ENCODE data around the gene A1CF.

A1CF gene

DNA sequence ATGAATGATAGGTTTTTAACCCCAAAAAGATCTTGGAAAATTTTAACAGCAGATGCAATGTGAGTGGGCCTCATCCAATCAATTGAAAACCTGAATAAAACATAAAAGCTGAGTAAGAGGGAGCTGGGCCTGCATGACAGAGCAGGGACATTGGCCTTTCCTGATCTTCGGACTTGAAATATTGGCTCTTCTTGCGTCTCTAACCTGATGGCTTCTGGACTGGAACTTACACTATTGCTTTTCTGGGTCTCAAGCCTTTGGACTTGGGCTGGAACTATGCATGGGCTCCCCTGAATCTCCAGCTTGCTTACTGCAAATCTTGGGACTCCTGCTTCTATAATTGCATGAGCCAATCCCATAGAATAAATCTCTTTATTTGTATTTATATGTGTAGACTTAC lies 9.0 kb downstream of the A1CF start:
- H3K27ac Mint-ChIP-seq, result no peak overlapping the region
- H3K9me3 Mint-ChIP-seq, result no peaks in the 10 kb centered on the region
- H3K4me1 Mint-ChIP-seq, result no peaks in the 10 kb centered on the region
- H3K27me3 Mint-ChIP-seq (ENCODE audit: low read depth), result peaks cover 9% of the 10 kb centered on the region
- no peak overlapping the region for H3K4me3 Mint-ChIP-seq
- H3K36me3 Mint-ChIP-seq (ENCODE audit: low read depth), result no peaks in the 10 kb centered on the region
- TF ChIP-seq, protein P1, sequence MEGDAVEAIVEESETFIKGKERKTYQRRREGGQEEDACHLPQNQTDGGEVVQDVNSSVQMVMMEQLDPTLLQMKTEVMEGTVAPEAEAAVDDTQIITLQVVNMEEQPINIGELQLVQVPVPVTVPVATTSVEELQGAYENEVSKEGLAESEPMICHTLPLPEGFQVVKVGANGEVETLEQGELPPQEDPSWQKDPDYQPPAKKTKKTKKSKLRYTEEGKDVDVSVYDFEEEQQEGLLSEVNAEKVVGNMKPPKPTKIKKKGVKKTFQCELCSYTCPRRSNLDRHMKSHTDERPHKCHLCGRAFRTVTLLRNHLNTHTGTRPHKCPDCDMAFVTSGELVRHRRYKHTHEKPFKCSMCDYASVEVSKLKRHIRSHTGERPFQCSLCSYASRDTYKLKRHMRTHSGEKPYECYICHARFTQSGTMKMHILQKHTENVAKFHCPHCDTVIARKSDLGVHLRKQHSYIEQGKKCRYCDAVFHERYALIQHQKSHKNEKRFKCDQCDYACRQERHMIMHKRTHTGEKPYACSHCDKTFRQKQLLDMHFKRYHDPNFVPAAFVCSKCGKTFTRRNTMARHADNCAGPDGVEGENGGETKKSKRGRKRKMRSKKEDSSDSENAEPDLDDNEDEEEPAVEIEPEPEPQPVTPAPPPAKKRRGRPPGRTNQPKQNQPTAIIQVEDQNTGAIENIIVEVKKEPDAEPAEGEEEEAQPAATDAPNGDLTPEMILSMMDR (IDR thresholded peaks at IDR 0.05; ENCODE audit: unreplicated experiment in 3 of 3), result no peak

DNA sequence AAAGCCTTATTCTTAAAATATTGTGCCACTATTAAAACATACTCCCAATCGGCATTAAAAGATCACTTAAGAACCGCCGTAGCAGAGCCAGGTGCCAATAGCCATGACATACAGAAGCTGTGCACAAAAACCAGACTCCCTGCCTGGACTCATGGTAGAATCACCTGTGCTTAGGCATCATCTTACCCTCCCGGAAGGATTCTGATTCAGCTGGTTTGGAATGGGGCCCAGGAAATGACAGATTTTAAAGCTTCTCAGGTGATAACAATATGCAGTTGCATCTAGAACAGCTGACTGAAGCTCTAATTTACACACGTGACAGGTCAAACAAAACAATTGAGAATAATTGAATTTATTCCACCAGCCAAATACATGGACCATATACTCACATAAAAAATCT lies 10.7 kb downstream of the A1CF start:
- Mint-ChIP-seq H3K36me3 (ENCODE audit: low read depth) (no peaks in the 10 kb centered on the region), H3K4me3 (no peak overlapping the region), H3K27ac (no peak overlapping the region), H3K27me3 (ENCODE audit: low read depth) (peaks cover 4% of the 10 kb centered on the region), H3K9me3 (no peaks in the 10 kb centered on the region), H3K4me1 (no peaks in the 10 kb centered on the region)
- TF ChIP-seq, protein P1 (IDR thresholded peaks at IDR 0.05; ENCODE audit: unreplicated experiment in 3 of 3), result no peak

DNA sequence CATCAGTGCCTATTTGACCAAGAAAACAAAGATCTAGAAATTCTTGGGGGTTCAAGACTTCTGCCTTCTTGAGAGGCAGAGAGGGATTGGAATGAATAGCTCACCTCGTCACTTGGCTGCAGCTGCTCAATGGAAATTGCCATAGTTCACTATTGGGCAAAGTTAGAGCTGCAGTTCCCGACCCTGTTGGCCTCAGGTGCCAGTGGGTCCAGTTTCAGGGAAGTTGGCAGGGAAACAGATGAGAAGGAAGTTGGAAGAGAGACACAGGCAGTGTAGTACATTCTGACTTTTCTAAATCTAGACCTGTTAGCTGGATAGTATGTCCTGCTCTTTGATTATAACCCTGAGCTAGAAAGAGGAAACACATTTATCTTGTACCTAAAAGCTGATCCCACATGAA lies 19.1 kb downstream of the A1CF start:
- no peak overlapping the region for H3K4me3 Mint-ChIP-seq
- TF ChIP-seq, protein P1 (IDR thresholded peaks at IDR 0.05; ENCODE audit: unreplicated experiment in 3 of 3), result no peak
- no peak overlapping the region for H3K27ac Mint-ChIP-seq
- H3K36me3 Mint-ChIP-seq (ENCODE audit: low read depth), result no peaks in the 10 kb centered on the region
- no peaks in the 10 kb centered on the region for H3K9me3 Mint-ChIP-seq
- no peaks in the 10 kb centered on the region for H3K4me1 Mint-ChIP-seq
- H3K27me3 Mint-ChIP-seq (ENCODE audit: low read depth), result peaks cover 9% of the 10 kb centered on the region

DNA sequence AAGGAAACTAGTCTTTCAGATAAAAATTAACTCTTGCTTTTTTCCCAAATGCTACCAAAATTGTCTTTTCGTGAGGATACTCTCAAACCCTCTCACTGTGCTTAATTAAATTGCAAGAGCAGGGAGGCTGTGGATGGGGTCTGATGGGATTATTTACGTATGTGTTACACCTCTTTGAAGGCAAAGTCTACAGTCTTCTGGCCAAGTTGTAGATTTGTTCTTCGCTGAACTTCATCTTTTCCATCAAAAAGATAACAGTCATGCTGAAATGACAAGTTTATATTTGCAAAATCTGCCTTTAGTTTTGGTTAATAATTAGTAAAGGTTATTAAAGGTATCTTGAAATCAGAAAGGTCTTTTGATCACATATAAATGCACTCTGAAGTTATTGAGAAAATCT lies 22.7 kb downstream of the A1CF start:
- peaks cover 3% of the 10 kb centered on the region for H3K27me3 Mint-ChIP-seq (ENCODE audit: low read depth)

DNA sequence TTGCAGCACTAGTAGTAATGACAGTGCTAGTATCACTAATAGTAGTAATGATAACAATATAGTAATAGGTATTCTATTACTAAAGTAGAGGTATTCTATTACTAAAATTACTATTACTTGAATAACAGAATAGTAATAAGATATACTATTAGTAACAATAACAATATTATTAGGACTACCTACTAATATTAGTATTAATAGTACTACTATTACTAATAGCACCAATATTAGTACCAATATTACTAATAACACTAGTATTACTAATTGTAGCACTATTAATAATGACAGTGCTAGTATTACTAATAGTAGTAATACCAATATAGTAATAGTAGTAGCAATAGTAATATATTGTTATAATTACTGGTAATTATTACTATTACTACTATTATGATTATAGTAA lies 24.1 kb downstream of the A1CF start:
- Mint-ChIP-seq H3K27ac (no peak overlapping the region), H3K9me3 (no peaks in the 10 kb centered on the region), H3K4me3 (no peak overlapping the region), H3K27me3 (ENCODE audit: low read depth) (peaks cover 3% of the 10 kb centered on the region), H3K4me1 (no peaks in the 10 kb centered on the region), H3K36me3 (ENCODE audit: low read depth) (no peaks in the 10 kb centered on the region)
- TF ChIP-seq, protein P1 (IDR thresholded peaks at IDR 0.05; ENCODE audit: unreplicated experiment in 3 of 3), result no peak

More for the DNA sequence above, 22.7 kb downstream of the A1CF start:
- Mint-ChIP-seq H3K36me3 (ENCODE audit: low read depth) (no peaks in the 10 kb centered on the region), H3K9me3 (no peaks in the 10 kb centered on the region), H3K27ac (no peak overlapping the region), H3K4me1 (no peaks in the 10 kb centered on the region), H3K4me3 (no peak overlapping the region)
- TF ChIP-seq, protein P1 (IDR thresholded peaks at IDR 0.05; ENCODE audit: unreplicated experiment in 3 of 3), result no peak

DNA sequence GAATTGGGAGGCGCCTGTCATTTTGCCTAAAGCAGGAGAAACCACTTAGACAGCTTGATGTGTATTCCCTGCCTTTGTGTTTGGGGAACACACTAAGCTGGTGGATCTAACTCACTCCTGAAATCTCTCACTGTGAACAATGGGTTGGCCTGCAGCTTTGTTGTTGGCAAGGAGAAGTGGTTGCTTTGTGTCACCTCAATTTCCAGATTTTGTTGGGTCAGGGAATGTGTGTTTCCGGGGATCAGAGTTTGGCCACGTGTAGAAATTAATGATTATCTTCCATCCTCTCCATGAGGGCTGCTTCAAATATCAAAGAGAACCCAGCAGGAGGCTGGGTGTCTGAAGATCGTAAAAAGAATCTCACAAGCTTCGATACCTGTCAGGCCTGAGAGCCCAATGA lies 27.8 kb downstream of the A1CF start:
- H3K4me3 Mint-ChIP-seq, result no peak overlapping the region
- H3K27me3 Mint-ChIP-seq (ENCODE audit: low read depth), result no peaks in the 10 kb centered on the region
- TF ChIP-seq, protein P1 (IDR thresholded peaks at IDR 0.05; ENCODE audit: unreplicated experiment in 3 of 3), result no peak
- no peaks in the 10 kb centered on the region for H3K9me3 Mint-ChIP-seq
- no peak overlapping the region for H3K27ac Mint-ChIP-seq
- H3K4me1 Mint-ChIP-seq, result no peaks in the 10 kb centered on the region
- no peaks in the 10 kb centered on the region for H3K36me3 Mint-ChIP-seq (ENCODE audit: low read depth)

Measured in nephron (organoid).